GM12891 (cell line): Measurements from ENCODE around the gene HIGD1B.
A peak's percentile ranks its signal among the peaks of the same experiment; 100 is the strongest.

Experiments used
- DNase-seq: peaks from one replicate; pipeline ENCODE4 v3.0.0; 2011; ENCODE audit warnings: low spot score; ENCODE audit not compliant: insufficient read length
- FAIRE-seq: peaks from 2 replicates; lab custom pipeline; 2011; peaks lifted over from hg19 to GRCh38; lab: Jason Lieb, UNC
- PAX5 ChIP-seq: IDR thresholded peaks from 2 replicates; pipeline ENCODE4 v1.6.1; 2011; ENCODE audit warnings: low read length, moderate library complexity, mild to moderate bottlenecking; ENCODE audit not compliant: insufficient read depth, severe bottlenecking
- POLR2A ChIP-seq: IDR thresholded peaks from 2 replicates; pipeline ENCODE4 v1.6.1; 2011; ENCODE audit warnings: low read depth, low read length, control low read depth
- POLR2AphosphoS5 ChIP-seq: IDR thresholded peaks from 2 replicates; pipeline ENCODE4 v1.6.1; 2011; ENCODE audit warnings: low read depth, low read length, control low read depth
- POU2F2 ChIP-seq: IDR thresholded peaks from 2 replicates; pipeline ENCODE4 v1.6.1; 2011; ENCODE audit warnings: low read depth, mild to moderate bottlenecking, control low read depth, low read length, moderate library complexity
- SPI1 ChIP-seq: IDR thresholded peaks from 2 replicates; pipeline ENCODE4 v1.6.1; 2011; ENCODE audit warnings: low read depth, low read length, control low read depth
- TAF1 ChIP-seq: IDR thresholded peaks from 2 replicates; pipeline ENCODE4 v1.6.1; 2011; ENCODE audit warnings: low read depth, low read length, control low read depth

HIGD1B gene

DNA sequence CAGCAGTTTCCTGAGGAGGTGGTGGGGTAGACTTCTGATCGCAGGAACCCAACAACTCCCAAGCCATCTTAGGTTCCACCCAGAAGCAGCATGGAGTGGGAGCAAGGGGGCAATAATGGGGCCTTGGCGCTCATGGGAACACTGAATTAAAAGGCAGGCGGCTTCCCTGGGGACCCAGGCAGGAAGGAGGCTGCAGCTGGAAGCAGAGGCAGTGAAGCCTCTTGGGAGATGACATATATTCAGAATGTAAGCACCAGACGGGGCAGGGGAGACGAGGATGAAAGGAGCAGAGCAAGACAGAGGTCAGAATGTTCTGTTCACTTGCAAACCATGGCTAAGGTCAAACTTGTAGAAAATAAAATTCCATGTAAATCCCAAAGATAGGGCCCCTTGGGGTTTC, 2.9 kb downstream of the HIGD1B start:
- FAIRE-seq (no peak), DNase-seq (no peak)
- TF ChIP-seq POLR2AphosphoS5 (no peak), POLR2A (no peak), POU2F2 (no peak), TAF1 (no peak)

DNA sequence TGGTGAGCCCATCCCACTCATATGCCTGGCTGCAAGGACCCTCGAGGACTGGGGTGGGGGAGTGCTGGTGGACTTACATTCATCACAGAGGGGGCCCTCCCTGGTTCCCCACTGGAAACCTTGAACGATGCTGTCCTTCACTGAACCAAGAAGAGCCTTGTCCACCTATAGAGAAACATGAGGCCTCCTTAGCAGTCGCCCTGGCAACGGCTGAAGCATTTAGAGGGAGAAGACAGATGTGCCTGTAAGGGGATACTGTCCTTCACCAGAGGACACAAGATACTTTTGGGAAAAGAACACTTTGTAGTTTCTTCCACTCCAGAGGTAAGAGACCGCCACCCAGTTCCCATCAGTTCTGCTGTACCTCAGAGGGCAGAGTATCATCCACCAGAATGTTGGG, 6.5 kb downstream of the HIGD1B start:
- TF ChIP-seq POLR2AphosphoS5 (no peak), PAX5 (no peak), TAF1 (no peak), POU2F2 (no peak), SPI1 (no peak)
- no peak for FAIRE-seq
- DNase-seq, result no peak

DNA sequence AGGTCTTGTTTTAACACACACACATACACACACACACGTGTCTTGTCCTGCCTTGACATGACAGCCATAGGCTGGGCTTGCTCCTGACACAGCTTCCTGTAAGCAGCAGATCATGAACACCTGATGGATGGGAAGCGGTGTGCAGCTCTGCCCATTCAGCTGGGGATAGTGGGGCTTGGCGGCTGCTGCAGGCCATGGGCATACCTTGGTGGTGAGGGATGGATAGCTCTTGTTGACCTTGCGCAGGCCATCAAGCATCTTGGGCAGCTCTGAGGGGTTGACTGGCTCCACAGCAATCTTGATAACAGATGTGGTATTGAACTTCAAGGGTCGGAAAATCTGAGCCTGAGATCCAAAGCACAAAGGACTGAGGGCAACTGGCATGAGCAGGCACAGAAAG, 12.0 kb downstream of the HIGD1B start:
- no peak for FAIRE-seq
- no peak for TF ChIP-seq POLR2AphosphoS5
- TF ChIP-seq PAX5, result no peak
- no peak for TF ChIP-seq SPI1
- no peak for TF ChIP-seq POU2F2
- TF ChIP-seq TAF1, result no peak
- TF ChIP-seq POLR2A, result no peak

DNA sequence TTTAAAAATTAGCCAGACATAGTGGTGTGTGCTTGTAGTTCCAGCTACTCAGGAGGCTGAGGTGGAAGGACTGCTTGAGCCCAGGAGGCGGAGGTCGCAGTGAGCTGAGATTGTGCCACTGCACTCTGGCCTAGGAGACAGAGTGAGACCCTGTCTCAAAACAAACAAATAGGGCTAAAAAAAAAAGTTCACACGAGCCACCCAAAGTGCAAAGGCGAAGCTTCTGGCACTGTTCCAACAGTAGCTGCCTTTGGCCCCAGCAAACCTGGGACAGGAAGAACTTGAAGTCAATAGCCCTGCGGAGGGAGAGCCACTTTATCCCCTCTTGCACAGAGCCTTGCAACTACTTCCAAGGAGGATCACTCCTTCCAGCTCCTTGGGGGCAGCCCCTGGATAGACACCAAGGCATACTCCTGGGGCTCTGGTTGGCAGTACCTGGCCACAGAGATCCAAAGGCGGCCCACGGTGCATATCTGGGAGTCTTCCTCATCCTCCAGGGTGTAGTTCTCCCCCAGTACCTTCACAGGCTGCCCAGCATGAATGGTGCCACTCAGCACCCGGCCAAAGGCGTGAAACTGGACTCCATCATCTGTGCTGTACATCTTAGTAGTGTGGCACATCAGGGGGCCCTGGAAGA, 14.7 kb downstream of the HIGD1B start:
- DNase-seq, result no peak
- 0 out of 2 replicates have a peak, but pooled peaks have one; percentile 24 for TF ChIP-seq POLR2AphosphoS5
- no peak for TF ChIP-seq TAF1
- no peak for TF ChIP-seq SPI1
- no peak for FAIRE-seq

More for the DNA sequence above, 12.0 kb downstream of the HIGD1B start:
- DNase-seq, result no peak

DNA sequence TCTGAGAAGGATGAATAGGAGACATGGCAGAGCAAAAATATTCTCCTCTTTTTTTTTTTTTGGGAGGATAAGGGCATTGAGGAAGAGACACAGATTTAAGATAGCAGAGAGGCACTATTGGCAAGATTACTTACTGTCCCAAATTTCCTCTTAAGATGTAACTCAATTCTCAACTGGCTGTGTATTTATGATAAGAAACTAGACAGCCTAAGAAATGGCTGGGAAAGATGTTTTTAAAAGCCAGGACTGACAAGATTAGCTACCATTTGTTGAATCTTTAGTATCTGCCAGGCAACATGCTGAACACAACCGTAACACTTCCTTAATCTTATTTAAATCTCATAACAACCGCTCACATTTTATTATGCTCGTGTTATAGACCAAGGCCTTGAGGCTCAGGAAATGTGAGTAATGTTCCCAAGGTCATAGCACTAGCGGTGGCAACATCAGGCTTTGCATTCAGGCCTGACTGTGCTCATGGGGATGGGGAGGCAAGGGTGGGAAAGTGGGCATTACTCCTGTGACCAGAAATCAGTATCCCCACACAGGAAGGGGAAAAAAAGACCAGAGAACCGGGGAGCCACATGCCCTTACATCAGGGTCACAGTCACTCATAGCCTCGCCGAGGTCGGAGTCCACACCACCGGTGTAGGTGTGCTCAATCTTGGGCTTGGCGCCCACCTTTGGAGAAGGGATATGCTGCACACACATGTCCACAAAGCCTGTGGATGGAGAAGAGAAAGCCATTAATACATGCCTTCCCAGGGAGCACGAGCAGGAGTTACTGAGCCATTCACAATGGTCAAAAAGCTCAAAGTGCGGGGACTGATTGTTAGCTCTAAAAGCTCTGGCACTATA, 15.6 kb downstream of the HIGD1B start:
- DNase-seq, result no peak
- no peak for FAIRE-seq
- TF ChIP-seq SPI1 (no peak), POLR2AphosphoS5 (no peak), POLR2A (no peak), POU2F2 (no peak), TAF1 (no peak), PAX5 (no peak)

DNA sequence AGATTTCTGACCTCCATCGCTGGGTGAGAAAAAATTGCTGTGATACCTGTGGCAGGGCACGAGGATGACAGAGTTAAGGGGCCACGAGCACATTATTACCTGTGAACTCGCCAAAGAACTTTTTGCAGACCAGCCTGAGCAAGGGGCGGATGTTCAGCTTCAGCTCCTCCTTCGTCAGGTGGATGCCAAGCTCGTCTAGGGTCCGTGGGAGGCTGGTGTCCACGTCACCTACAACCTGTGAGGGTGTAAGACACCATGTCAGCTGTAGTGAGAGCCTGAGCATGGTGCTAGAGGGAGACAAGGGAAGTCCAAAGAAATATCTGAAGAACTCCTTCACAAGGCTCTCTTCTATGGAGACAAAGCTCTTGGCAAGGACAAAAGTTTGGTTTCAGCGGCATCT, 17.1 kb downstream of the HIGD1B start:
- TF ChIP-seq SPI1 (no peak), POU2F2 (no peak), PAX5 (no peak), POLR2AphosphoS5 (no peak), POLR2A (no peak), TAF1 (no peak)
- DNase-seq (no peak), FAIRE-seq (no peak)

DNA sequence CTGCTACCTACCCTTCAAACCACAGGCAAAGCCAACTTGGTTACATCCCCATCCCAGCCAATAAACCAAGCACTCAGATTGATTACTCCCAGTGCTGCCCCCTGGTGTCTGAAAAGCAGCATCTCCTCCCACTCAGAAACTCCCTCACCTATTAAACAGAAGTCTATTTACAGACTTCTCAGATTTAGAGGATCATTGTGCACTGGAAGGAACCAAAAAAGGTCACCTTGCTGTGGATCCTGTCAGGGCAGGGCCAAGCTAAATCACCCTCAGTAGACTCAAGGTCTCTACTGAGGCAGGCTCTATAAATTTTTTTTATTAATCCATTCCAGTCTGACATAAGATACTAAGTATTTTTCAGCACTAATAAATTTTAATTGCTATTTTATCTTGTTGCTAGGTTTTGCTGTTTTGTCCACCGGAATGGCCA, 17.6 kb downstream of the HIGD1B start:
- TF ChIP-seq POU2F2 (no peak), POLR2A (no peak), SPI1 (no peak), POLR2AphosphoS5 (no peak), PAX5 (no peak), TAF1 (no peak)
- FAIRE-seq (peak; percentile 5), DNase-seq (peak; percentile 49)

DNA sequence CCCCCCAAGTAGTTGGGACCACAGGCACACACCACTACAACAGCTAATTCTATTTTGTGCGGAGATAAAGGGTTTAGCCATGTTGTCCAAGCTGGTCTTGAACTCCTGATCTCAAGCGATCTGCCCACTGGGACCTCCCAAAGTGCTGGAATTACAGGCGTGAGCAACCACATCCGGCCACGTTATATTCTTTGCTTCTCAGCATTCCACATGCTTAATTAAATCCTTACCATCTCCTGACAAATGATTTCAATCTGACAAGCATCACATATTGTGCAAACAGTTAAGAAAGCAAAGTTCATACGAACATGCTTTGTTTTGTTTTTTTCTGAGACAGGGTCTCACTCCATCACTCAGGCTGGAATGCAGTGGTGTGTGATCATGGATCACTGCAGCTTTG, 18.2 kb downstream of the HIGD1B start:
- DNase-seq, result no peak
- no peak for TF ChIP-seq POLR2A
- TF ChIP-seq SPI1, result no peak
- TF ChIP-seq TAF1, result no peak
- no peak for TF ChIP-seq POU2F2
- no peak for TF ChIP-seq PAX5
- 0 out of 2 replicates have a peak, but pooled peaks have one; percentile 28 for TF ChIP-seq POLR2AphosphoS5
- no peak for FAIRE-seq

DNA sequence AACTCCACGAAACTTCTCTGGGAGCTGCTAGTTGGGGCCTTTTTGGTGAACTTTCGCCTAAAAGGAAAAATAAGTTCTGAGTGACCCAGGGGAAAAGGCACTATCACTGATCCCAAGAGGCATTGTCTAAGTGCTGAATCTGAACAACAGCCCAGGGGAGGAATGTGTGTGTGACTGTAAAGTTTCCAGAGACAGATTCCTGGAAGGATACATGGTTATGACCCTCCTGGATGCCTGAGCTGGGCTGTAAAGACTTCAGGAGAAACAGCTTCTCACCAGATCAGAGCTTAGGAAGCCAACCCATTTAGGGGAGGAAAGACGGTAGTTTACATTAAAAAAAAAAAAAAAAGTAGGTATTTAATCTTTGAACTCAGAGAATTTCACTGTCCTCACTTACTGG, 20.2 kb downstream of the HIGD1B start:
- no peak for DNase-seq
- TF ChIP-seq POU2F2 (no peak), POLR2A (no peak), SPI1 (no peak), TAF1 (no peak), PAX5 (no peak), POLR2AphosphoS5 (no peak)
- no peak for FAIRE-seq
